Fibroblast of lung (primary cell): Measurements from ENCODE around the gene VAV2.

Experiments used
- CTCF ChIP-seq, 2 donors: IDR thresholded peaks in 1 of 2; conservative IDR thresholded peaks in 1 of 2; 1 replicate in 1 of 2; 2 replicates in 1 of 2; pipeline ENCODE4 v1.5.1; 2011 to 2012; ENCODE audit warnings: low read length in 2 of 2, control low read depth in 1 of 2, inconsistent platforms in 1 of 2, low read depth in 1 of 2, mild to moderate bottlenecking in 1 of 2
- EZH2 ChIP-seq: IDR thresholded peaks from 2 replicates; pipeline ENCODE4 v1.5.1; 2012; ENCODE audit warnings: low read length, control low read depth, mild to moderate bottlenecking; ENCODE audit errors: missing control alignments

GRCh38 chr9:133974631-133975341 is 17.3 kb downstream of the VAV2 start:
- TF ChIP-seq CTCF (conservative IDR thresholded peaks at IDR 0.05 in 1 of 2, IDR thresholded peaks at IDR 0.05 in 1 of 2; ENCODE audit: low read depth in 1 of 2, low read length in 2 of 2) (no peak), EZH2 (no peak)
